CD4-positive, alpha-beta memory T cell (primary cell): Measurements from ENCODE around the gene PARD3B. TPM values are rescaled to one million over a fixed set of nuclear protein-coding genes. Genes with fewer than 3 reads are reported as not detected.

ENCODE experiments used
- CTCF ChIA-PET: fragments of 350-600 bp; sonication (Branson Sonifier 250); formaldehyde crosslinking; loops from one replicate; lab custom pipeline; 2021; ENCODE audit warnings: inconsistent platforms; ENCODE audit not compliant: partially characterized antibody; lab: Charles Lee
- POLR2A ChIA-PET: fragments of 350-600 bp; sonication (Branson Sonifier 250); formaldehyde crosslinking; loops from one replicate; lab custom pipeline; 2021; ENCODE audit not compliant: partially characterized antibody; lab: Charles Lee
- DNase-seq, 5 donors: peaks; one replicate each; pipeline versions ENCODE4 v3.0.0 to v3.0.0-alpha.2; 2020 to 2022; ENCODE audit warnings: mixed read lengths in 1 of 5
- H3K27ac ChIP-seq: one replicate; pipeline ENCODE4 v1.7.0; 2013; ENCODE audit warnings: low read depth, low read length
- H3K27me3 ChIP-seq: 2 replicates; pipeline ENCODE4 v1.7.0; 2013; ENCODE audit warnings: mild to moderate bottlenecking, low read length, moderate library complexity; ENCODE audit not compliant: insufficient read depth
- H3K36me3 ChIP-seq: 2 replicates; pipeline ENCODE4 v1.7.0; 2013; ENCODE audit warnings: mild to moderate bottlenecking, low read length, moderate library complexity; ENCODE audit not compliant: insufficient read depth
- H3K4me1 ChIP-seq: 2 replicates; pipeline ENCODE4 v1.7.0; 2013; ENCODE audit warnings: mild to moderate bottlenecking, low read length, moderate library complexity; ENCODE audit not compliant: insufficient read depth
- H3K4me3 ChIP-seq, 2 donors: one replicate each; pipeline ENCODE4 v1.7.0; 2013; ENCODE audit warnings: low read length in 2 of 2, mild to moderate bottlenecking in 1 of 2
- H3K9me3 ChIP-seq, 2 donors: one replicate each; pipeline ENCODE4 v1.7.0; 2013; ENCODE audit warnings: low read length in 2 of 2, control low read depth in 1 of 2; ENCODE audit not compliant: control insufficient read depth in 1 of 2
- H3K27ac Mint-ChIP-seq, 7 donors: one replicate each; pipeline ENCODE4 v1.8.0; 2020 to 2021; ENCODE audit warnings: mixed read lengths in 7 of 7, mild to moderate bottlenecking in 6 of 7, inconsistent platforms in 3 of 7, moderate library complexity in 3 of 7
- H3K27me3 Mint-ChIP-seq, 2 donors: one replicate each; pipeline ENCODE4 v1.8.0; 2020 to 2021; ENCODE audit warnings: mixed read lengths in 2 of 2
- H3K36me3 Mint-ChIP-seq, 2 donors: one replicate each; pipeline ENCODE4 v1.8.0; 2020 to 2021; ENCODE audit warnings: mixed read lengths in 2 of 2, inconsistent platforms in 1 of 2, mild to moderate bottlenecking in 1 of 2
- H3K4me1 Mint-ChIP-seq, 4 donors: one replicate each; pipeline ENCODE4 v1.8.0; 2020 to 2021; ENCODE audit warnings: mixed read lengths in 4 of 4, mild to moderate bottlenecking in 1 of 4
- H3K4me3 Mint-ChIP-seq, 8 donors: one replicate each; pipeline ENCODE4 v1.8.0; 2020 to 2021; ENCODE audit warnings: mixed read lengths in 8 of 8, mild to moderate bottlenecking in 7 of 8, moderate library complexity in 6 of 8, inconsistent platforms in 3 of 8
- H3K9me3 Mint-ChIP-seq, 8 donors: one replicate each; pipeline ENCODE4 v1.8.0; 2020 to 2021; ENCODE audit warnings: mixed read lengths in 8 of 8, mild to moderate bottlenecking in 5 of 8, inconsistent platforms in 3 of 8, moderate library complexity in 1 of 8
- intact Hi-C: fragments of 100-400 bp; cut with micrococcal nuclease; formaldehyde crosslinking; loops from one replicate; pipeline ENCODE4 v1.15.1; 2023
- polyA plus RNA-seq, 2 donors: library from polyadenylated mRNA; unstranded; fragments of 300-500 nt; fragmentation: Illumina TruSeq; gene quantifications; one replicate each; pipeline ENCODE4 v1.2.3, GENCODE V29; 2021
- total RNA-seq, 2 experiments: library from RNA; stranded (reverse); gene quantifications; one replicate each; pipeline ENCODE4 v1.2.3, GENCODE V29; 2021

PARD3B gene
- total and polyA plus RNA-seq, 4 experiments from 2014 or later, result 0.44 to 1.3 (median 1.2) TPM; not detected in 1

DNA sequence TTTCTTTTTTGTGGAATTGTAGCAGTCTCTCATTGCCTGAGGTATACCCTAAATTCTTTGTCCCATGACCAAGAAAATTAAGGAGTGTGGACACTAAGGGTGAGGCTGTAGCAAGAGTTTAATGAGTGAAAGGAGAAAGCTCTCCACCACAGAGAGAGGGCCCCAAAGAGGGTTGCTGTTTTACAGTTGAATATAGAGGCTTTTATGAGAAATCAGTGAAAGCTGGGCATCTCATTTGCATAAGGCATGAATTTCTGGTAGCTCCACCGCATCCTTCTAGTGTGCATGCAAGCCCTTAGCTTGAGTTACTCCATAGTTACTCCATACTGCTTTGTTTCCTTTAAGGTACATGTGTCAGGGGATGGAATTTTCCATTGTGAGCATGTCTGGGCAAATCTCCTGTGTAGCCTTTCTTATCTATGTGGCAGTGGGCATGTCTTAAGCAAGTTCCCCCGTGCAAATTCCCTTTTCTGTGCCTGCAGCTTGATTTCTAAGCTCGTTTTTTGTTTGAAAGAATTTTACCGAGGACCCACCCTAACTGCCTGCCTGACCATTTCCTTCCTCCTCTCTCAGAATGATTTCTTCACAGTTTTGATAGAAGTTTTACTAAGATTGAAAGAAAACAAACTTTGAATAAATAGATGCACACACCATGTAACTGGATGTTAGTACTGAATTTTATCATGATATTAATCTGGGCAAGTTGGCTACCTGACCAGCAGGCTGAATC is 218.9 kb downstream of the PARD3B start:
- no peaks in the 10 kb centered on the region for H3K27me3 Mint-ChIP-seq
- no peaks in the 10 kb centered on the region for H3K4me1 ChIP-seq
- no peak overlapping the region for H3K27ac Mint-ChIP-seq
- peaks cover 0 to 11% of the 10 kb centered on the region in 2 donors for H3K9me3 ChIP-seq
- H3K27me3 ChIP-seq, result no peaks in the 10 kb centered on the region
- intact Hi-C loops, result no loop called here
- no peak overlapping the region for H3K4me3 Mint-ChIP-seq
- CTCF ChIA-PET, result no interaction called here
- H3K4me3 ChIP-seq, result no peak overlapping the region
- DNase-seq, result no peak
- no peaks in the 10 kb centered on the region for H3K36me3 ChIP-seq
- no peak overlapping the region for H3K27ac ChIP-seq
- POLR2A ChIA-PET, result no interaction called here
- no peaks in the 10 kb centered on the region for H3K4me1 Mint-ChIP-seq
- H3K9me3 Mint-ChIP-seq, result peaks cover 2 to 33% (median 16%) of the 10 kb centered on the region in 8 donors
- H3K36me3 Mint-ChIP-seq, result peaks cover 0 to 4% of the 10 kb centered on the region in 2 donors

DNA sequence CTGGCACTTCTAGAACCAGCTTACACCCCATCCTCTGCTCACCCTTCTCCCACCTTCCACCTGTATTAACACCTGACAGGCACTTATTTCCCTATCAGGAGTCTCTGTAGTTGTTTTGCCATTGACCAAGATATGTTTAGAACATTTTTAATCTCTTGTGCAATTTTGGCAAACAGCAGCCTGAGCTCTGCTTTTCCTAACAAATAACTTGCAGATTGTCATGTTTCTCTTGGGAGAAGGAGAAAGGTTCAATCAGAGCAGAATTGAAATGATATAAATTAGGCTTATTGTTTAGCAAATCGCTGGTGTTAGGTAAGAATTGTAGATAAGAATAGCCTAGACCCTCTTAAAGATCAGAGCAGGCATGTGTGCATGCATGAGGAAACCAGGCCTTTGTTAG is 225.5 kb downstream of the PARD3B start:
- Mint-ChIP-seq H3K4me1 (no peaks in the 10 kb centered on the region), H3K4me3 (no peak overlapping the region), H3K36me3 (no peaks in the 10 kb centered on the region), H3K9me3 (peaks cover 0 to 3% (median 0%) of the 10 kb centered on the region in 8 donors), H3K27ac (no peak overlapping the region), H3K27me3 (peaks cover 3 to 4% of the 10 kb centered on the region in 2 donors)
- Histone ChIP-seq H3K27ac (no peak overlapping the region), H3K4me1 (no peaks in the 10 kb centered on the region), H3K9me3 (no peaks in the 10 kb centered on the region), H3K4me3 (no peak overlapping the region), H3K36me3 (no peaks in the 10 kb centered on the region), H3K27me3 (no peaks in the 10 kb centered on the region)
- DNase-seq, result no peak
- ChIA-PET POLR2A (no interaction called here), CTCF (no interaction called here)
- intact Hi-C loops, result no loop called here

DNA sequence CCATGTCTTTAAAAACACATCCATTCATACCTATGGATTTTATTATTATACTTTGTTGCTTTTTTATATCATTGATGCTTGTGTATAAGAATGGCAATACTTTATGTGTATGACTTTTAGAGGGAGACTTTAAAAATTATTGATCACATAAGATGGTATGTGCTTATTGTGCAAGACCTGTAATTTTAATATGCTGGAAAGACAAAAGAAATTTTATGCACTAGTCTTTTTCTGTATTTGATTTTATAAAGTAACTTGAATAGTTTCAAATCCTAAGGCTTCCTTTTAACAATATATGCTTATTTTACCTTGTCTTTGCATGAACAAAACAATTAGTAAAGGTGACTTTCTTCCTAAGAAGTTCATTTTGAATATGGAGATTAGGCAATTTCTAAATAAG is 226.4 kb downstream of the PARD3B start:
- no peaks in the 10 kb centered on the region for H3K4me1 Mint-ChIP-seq
- intact Hi-C loops, result no loop called here
- H3K36me3 Mint-ChIP-seq, result no peaks in the 10 kb centered on the region
- Histone ChIP-seq H3K27ac (no peak overlapping the region), H3K9me3 (no peaks in the 10 kb centered on the region), H3K27me3 (no peaks in the 10 kb centered on the region), H3K4me1 (no peaks in the 10 kb centered on the region), H3K36me3 (no peaks in the 10 kb centered on the region), H3K4me3 (no peak overlapping the region)
- POLR2A ChIA-PET, result no interaction called here
- peaks cover 0 to 3% (median 0%) of the 10 kb centered on the region in 8 donors for H3K9me3 Mint-ChIP-seq
- CTCF ChIA-PET, result no interaction called here
- H3K4me3 Mint-ChIP-seq, result no peak overlapping the region
- peaks cover 3 to 7% of the 10 kb centered on the region in 2 donors for H3K27me3 Mint-ChIP-seq
- no peak overlapping the region for H3K27ac Mint-ChIP-seq
- no peak for DNase-seq

DNA sequence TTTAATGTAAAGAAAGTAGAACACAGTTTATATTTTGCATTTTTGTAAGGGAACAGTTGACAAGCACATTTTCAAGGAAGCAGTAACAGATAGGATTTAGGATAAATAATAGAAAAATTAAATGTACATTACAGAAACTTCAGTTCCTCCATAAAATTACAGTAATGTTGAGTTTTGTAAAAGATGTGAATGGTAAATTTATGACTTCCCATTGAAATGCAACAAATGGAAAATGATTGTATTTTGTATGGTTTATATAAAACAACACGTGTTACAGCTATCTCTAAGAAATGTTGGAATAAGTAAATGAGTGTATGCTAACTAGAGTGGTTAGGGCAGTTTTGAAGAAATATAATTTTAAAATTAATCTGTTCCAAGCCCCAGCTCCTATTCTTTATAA is 227.3 kb downstream of the PARD3B start:
- Histone ChIP-seq H3K36me3 (no peaks in the 10 kb centered on the region), H3K27me3 (no peaks in the 10 kb centered on the region), H3K27ac (no peak overlapping the region), H3K4me3 (no peak overlapping the region), H3K4me1 (no peaks in the 10 kb centered on the region), H3K9me3 (no peaks in the 10 kb centered on the region)
- Mint-ChIP-seq H3K4me1 (no peaks in the 10 kb centered on the region), H3K27me3 (peaks cover 3 to 7% of the 10 kb centered on the region in 2 donors), H3K9me3 (peaks cover 0 to 5% (median 0%) of the 10 kb centered on the region in 8 donors), H3K36me3 (no peaks in the 10 kb centered on the region), H3K4me3 (no peak overlapping the region), H3K27ac (no peak overlapping the region)
- CTCF ChIA-PET, result no interaction called here
- no peak for DNase-seq
- POLR2A ChIA-PET, result no interaction called here
- intact Hi-C loops, result no loop called here

DNA sequence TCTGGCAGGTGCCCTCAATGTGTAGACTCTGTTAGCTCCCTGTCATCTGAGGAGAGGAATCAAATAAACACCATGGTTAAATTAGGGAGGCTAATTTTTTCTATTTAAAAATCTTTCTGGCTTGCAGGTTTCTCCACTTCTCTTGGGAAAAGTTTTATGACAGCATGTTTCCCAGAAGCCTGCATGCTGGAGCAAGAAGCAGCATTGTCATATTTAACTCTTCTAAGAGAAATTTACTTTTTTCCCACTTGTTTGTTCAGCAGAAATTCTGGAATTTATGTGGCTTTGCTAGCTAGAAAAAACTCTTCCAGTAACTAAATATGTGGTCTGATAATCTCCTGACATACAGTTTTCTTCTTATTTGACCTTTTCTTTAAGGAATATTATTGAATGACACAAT is 230.5 kb downstream of the PARD3B start:
- no peak overlapping the region for H3K4me3 Mint-ChIP-seq
- CTCF ChIA-PET, result no interaction called here
- peaks cover 0 to 5% (median 0%) of the 10 kb centered on the region in 8 donors for H3K9me3 Mint-ChIP-seq
- no peaks in the 10 kb centered on the region for H3K4me1 Mint-ChIP-seq
- Histone ChIP-seq H3K36me3 (no peaks in the 10 kb centered on the region), H3K9me3 (no peaks in the 10 kb centered on the region), H3K4me3 (no peak overlapping the region), H3K27me3 (no peaks in the 10 kb centered on the region), H3K4me1 (no peaks in the 10 kb centered on the region), H3K27ac (no peak overlapping the region)
- no peaks in the 10 kb centered on the region for H3K36me3 Mint-ChIP-seq
- POLR2A ChIA-PET, result interaction anchor here (0.9 kb wide), 1 partner anchor 24 kb away, joined by 3 read pairs; no protein-coding TSS in a partner anchor
- no peak for DNase-seq
- intact Hi-C loops, result no loop called here
- no peak overlapping the region for H3K27ac Mint-ChIP-seq
- H3K27me3 Mint-ChIP-seq, result peaks cover 3 to 7% of the 10 kb centered on the region in 2 donors

DNA sequence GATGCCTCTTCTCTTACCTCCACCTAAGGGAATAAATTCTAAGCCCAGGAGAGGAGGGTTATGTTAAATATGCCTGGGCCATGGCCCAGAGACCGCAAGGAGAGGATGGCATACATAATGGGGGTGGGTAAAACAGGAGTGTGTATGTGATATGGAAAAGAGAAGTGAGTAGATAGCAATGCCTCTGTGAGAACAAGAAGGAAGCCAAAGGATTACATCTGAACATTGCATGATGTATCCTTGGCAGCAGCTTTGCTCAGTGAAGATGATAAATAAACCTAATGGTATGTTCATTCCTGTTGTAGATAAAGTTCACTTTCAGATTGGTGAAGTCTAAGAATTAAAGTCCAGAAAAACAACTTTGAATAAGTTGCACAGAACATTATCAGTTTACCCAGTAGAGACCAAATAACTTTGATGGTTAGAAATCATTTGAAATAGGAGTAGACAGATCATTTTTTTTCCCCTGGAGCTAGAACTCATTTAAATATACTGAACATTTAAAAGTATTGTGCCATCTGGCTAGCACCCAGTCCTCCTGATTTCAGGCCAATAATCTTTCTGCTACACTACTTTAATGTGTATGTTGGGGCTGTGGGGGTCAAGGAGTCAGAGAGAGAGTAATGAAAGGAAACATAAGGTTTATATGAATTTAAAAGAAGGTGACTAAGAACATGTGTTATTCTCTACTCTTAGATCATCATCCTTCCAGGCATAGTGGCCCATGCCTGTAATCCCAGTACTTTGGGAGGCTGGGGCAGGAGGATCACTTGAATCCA is 231.7 kb downstream of the PARD3B start:
- H3K4me3 ChIP-seq, result no peak overlapping the region
- no peaks in the 10 kb centered on the region for H3K4me1 ChIP-seq
- H3K27me3 Mint-ChIP-seq, result peaks cover 3 to 7% of the 10 kb centered on the region in 2 donors
- intact Hi-C loops, result no loop called here
- H3K36me3 ChIP-seq, result no peaks in the 10 kb centered on the region
- H3K9me3 ChIP-seq, result no peaks in the 10 kb centered on the region
- H3K27me3 ChIP-seq, result no peaks in the 10 kb centered on the region
- H3K9me3 Mint-ChIP-seq, result peaks cover 0 to 5% (median 0%) of the 10 kb centered on the region in 8 donors
- no peaks in the 10 kb centered on the region for H3K36me3 Mint-ChIP-seq
- no peak overlapping the region for H3K27ac ChIP-seq
- no peak overlapping the region for H3K4me3 Mint-ChIP-seq
- H3K27ac Mint-ChIP-seq, result no peak overlapping the region
- H3K4me1 Mint-ChIP-seq, result no peaks in the 10 kb centered on the region
- ChIA-PET CTCF (no interaction called here), POLR2A (no interaction called here)
- no peak for DNase-seq

DNA sequence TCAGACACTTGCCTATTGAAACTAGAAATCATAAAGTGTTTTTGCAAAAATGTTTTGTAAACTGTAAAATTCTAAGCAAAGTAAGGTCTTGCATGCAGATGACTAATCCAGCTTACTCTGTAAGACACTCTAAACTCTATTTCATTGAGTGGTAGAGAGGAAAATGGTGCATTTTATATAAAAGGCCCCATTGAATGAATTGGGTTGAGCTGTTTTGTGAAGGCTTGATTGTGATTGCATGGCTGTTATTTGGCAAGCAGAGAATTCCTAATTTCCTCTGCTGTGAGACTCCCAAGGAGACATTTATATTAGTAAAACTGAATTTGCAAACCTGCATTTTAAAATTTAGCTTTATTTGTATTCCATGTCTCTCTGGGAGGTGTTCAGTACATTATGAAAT is 234.5 kb downstream of the PARD3B start:
- intact Hi-C loops, result no loop called here
- no peak overlapping the region for H3K27ac Mint-ChIP-seq
- Histone ChIP-seq H3K9me3 (no peaks in the 10 kb centered on the region), H3K27me3 (no peaks in the 10 kb centered on the region), H3K36me3 (no peaks in the 10 kb centered on the region), H3K4me3 (no peak overlapping the region), H3K4me1 (no peaks in the 10 kb centered on the region), H3K27ac (no peak overlapping the region)
- no peaks in the 10 kb centered on the region for H3K4me1 Mint-ChIP-seq
- ChIA-PET CTCF (no interaction called here), POLR2A (no interaction called here)
- H3K4me3 Mint-ChIP-seq, result no peak overlapping the region
- H3K9me3 Mint-ChIP-seq, result peaks cover 0 to 5% (median 0%) of the 10 kb centered on the region in 8 donors
- no peak for DNase-seq
- H3K36me3 Mint-ChIP-seq, result no peaks in the 10 kb centered on the region
- H3K27me3 Mint-ChIP-seq, result peaks cover 0 to 4% of the 10 kb centered on the region in 2 donors
